8988T (cell line): ENCODE measurements around the gene CTIF.
"Not testable (repeated sequence)": the region's sequence is repeated elsewhere in the genome, so short reads cannot be mapped to it uniquely, and the experiment has no call there.

Experiments used
- DNase-seq: peaks from one replicate; pipeline ENCODE4 v3.0.0; 2011

The CTIF gene

GRCh38 chr18:48861181-48861708 lies 322.4 kb downstream of the CTIF start:
- no peak for DNase-seq

GRCh38 chr18:48862132-48862531 lies 323.3 kb downstream of the CTIF start:
- DNase-seq: no peak

- no peak for DNase-seq
These were observed 323.9 kb downstream of the CTIF start for GRCh38 chr18:48862678-48863270.

GRCh38 chr18:48863432-48864065 lies 324.7 kb downstream of the CTIF start:
- DNase-seq: no peak

DNA sequence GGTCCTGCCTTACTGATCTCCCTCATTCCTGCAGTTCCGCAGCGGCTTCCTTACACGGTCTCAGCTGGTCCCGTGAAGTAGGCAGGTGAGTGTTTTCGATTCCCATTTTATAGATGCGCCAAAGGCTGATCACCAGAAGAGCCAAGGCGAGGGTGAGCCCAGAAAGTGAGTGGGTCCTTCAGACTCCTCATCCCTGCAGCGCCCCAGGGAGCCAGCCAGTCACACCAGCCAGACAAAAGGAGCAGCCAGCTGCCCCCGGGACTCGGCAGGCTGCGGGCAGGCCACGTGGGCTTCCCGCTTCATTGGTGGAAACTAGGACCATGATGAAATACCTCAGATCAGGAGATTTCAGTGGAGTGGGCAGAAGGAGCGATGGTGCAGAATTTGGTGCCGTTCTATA lies 326.0 kb downstream of the CTIF start:
- no peak for DNase-seq

GRCh38 chr18:48866028-48866733 lies 327.4 kb downstream of the CTIF start:
- DNase-seq: no peak

DNA sequence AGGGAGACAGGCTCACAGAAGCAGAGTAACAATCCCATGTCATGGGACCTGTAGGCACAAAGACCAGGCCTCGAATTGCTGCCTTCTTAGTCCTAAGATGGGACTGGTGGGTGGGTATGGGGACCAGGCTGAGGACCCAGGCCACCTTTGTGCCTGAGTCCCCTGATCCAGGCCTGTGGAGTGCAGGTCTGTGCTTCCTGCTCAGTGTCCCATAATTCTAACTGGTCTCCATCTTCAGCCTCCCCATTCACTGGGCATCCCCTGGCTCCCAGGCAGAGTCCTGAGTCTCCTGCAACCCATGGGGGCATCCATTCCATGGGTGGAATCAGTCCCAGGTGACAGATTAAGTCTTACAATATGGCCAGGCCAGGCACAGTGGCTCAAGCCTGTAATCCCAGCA lies 328.0 kb downstream of the CTIF start:
- DNase-seq: no peak

DNA sequence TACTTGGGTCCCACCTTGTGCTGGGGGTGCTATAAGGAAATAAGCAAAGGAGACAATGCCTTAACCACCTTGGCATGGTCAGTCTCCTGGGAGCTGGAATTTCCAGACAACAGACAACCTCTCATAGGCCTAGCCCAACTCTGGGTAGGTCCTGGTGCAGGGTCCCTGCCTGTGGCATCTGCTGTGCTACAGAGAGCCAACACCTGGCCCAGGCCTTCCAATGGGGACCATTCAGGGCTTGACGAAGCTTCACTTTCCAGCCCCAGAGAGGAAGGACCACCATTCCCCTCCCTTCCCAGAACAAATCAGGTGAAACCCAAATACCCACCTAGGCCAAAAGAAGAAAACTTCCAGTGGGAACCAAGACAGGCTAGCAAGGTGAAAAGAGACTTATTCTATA lies 329.1 kb downstream of the CTIF start:
- DNase-seq: no peak

- no peak for DNase-seq
These were observed 329.9 kb downstream of the CTIF start for GRCh38 chr18:48868468-48869466.

DNA sequence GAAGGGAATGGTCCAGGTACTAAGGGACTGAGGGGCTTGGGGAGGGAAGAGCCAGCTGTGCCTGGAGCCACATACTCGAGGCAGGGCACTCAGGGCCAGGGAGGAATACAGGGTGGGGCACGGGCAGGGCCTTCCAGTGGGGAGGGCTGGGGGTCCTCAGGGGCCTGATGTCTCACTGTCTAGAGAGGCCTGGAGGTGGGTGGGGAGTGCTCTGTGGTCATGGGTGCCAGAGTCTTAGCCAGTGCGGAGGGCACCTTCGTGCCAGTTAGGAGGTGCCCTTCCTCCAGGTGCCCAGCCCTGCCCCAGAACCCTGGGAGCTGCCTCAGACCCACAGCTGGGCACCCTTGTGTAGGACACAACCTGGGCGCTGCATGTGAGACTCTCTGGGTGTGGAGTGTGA lies 330.8 kb downstream of the CTIF start:
- DNase-seq: no peak

DNA sequence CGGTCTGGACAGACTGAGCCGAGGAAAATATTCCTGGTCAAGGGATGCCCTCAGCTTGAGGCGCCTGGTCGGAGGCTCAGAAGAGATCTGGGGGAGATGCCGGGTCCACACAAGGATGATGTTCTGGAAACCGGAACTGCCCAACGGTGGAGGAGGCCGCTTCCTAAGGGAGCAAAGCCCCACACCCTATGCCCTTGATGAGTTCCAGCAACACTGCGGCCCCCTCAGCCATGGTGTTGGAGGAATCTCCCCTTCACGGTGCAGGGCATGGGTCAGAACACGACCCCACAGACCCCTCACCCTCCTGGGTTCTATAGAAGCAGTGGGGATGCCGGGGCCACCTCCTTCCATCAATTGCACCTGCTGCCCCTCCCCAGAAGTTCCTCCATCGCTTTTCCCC lies 332.1 kb downstream of the CTIF start:
- DNase-seq: not testable (repeated sequence)

- DNase-seq: no peak
These were observed 332.7 kb downstream of the CTIF start for GRCh38 chr18:48871391-48872166.

DNA sequence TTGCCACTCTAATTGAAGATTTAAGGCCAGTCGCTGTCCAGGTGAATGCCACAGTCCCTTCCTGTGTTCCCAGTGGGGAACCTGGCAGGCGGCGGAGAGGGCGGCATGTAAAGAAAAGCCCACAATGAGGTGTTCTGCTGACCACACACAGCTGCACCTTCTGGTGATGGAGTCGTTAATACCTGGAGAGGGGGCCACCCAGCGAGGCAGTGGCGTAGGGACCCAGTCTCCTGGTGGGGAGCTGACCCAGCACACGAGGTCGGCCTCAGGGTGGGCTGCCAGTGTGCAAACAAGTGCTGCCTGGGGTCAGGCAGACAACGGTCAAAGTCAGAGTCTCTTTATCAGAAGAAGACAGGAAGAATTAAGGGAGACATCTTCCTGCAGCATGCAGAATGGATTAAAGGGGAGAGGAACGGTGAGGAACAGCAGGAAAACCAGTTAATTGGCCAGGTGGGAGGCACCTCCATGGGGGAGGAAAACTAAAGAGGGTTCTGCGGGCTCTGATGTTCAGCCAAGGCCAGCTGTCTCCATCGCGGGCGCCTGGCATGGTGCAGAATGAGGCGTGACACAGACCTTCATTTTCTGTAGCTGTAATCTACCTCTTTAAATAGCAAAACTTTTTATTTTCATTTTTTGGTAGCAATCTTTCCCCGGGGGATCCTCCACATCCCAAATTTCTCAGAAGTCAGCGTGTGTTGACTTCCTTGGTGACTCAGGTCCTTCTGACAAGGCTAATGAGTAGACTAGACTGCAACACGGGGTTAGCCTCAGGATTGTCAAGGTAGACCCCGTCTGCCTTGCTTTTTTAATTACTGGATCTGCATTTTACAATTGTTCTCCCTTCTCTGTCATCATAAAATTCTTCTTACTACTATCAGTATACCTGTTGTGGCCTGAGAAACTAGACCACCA lies 333.7 kb downstream of the CTIF start:
- no peak for DNase-seq

DNA sequence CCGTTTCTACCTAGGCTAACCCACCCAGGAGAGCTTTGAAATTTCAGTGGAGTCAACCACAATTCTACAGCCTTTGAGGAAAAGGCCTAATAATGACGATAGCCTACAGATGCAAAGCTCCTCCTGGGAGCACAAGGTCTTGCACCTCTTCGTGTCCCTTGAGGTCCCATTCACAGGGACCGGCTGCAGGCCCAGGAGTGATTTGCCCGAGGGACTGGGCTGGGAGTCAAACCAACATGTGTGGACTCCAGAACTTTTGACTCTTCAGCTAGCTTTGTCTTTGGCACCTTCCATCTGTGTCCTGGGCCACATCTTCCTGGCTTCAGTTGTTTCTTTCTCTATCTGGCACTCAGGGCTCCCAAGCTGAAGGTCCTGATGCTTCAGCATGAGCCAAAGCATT lies 335.4 kb downstream of the CTIF start:
- DNase-seq: no peak

DNA sequence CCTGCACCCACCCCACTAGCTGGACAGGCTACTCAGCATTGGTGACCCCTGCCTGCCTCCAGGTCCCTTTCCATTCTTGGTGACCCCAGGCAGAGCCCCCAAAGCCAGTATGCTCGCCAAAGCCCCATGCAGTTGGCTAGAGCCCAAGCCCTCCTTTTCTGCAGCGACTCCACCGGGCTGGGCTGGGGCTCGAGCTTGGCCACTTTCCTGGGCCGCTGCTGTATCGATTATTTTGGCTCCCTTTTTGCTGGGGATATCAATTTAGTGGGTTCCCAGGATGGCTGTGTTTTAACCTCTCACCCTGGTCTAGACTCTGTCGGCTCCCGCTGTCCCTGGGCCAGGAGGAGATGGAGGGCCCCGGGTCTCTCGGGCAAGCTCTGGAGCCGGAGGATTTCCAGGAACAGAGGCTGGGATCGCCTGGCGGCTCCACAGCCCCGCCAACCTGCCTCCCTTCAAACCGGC lies 335.9 kb downstream of the CTIF start:
- DNase-seq: no peak

DNA sequence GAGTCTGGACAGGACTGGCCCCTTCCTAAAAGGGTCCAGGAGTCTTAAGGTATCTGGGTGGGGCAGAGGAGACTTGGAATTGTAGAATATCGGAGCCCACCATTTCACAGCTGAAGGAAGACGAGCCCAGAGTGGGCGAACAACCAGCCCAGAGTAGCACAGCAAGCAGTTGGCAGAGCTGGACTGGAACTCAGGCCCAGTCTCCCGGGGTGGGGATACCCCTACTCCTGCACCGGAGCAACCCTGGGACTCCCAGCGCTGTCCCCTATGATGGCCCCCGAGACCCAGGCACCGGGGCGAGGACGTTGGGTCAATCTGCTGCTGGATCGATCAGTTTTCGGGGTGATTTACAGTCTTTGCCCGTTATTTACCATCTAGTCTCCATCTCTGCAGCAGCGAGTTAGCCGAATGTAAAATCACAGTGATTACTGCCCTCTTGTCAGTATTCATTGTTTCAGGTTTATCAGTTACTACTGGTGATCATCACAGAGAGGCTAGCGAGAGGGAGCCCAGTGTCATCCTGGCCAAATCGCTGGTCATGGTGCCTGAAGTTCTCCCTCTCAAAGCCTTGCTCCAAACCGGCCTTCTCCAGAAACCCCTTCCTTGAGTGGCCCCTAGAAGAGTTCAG lies 336.6 kb downstream of the CTIF start:
- DNase-seq: no peak

DNA sequence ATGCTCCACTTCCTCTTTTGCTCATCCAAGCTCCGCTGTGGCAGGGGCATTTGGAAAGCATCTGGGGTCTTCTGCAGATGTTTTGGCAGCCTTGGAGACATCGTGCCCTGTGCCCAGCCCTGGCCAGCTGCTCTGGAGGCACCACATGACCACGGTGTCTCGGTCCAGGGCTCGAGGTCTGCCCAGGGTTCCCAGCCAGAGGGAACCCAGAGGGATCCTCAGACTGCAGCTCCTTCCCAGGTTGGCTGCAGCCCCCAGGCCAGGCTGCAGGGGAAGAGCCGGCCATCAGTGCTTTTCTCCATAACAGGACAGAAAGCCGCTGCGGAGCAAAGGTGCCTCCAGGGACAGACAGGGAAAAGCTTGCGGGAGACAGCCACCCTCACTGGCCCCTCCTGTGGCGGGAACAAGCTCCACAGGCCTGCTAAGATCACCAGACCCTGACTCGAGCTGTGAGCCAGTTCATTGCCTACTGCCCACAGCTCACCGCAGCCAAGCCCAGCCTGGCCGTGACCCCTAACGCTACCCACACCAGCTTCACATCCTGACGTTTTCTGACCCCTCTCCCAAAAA lies 337.2 kb downstream of the CTIF start:
- no peak for DNase-seq

GRCh38 chr18:48876590-48876989 lies 337.8 kb downstream of the CTIF start:
- no peak for DNase-seq

DNA sequence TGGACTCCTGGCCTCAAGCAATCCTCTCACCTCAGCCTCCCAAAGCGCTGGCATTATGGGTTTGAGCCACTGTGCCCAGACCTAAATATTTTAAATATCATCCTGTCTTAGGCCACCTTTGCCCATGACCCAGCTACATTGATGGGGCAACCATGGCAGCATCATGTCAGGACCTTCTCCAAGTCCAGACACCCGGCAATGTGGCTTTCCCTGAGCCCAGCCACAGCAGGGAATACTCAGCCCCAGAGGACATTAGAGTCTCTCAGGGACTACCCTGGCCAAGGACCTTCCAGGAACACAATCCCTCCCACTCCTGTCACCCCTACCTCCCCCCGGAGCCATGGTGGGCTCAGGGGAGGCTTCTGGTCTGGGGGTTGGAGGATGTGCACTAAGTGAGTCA lies 339.1 kb downstream of the CTIF start:
- no peak for DNase-seq

GRCh38 chr18:48878471-48878870 lies 339.6 kb downstream of the CTIF start:
- no peak for DNase-seq
